Liver (tissue), 9 donors: ENCODE results near the gene KRT84. TPM values are rescaled to one million over a fixed set of nuclear protein-coding genes. Genes with fewer than 3 reads are reported as not detected.

Experiments
- DNase-seq: peaks from one replicate; pipeline ENCODE4 v3.0.0-alpha.2; 2017; ENCODE audit warnings: low spot score
- H3K27ac ChIP-seq, 2 donors: one replicate each; pipeline ENCODE4 v1.7.0; 2013; ENCODE audit warnings: inconsistent platforms in 2 of 2, low read length in 2 of 2, control low read depth in 1 of 2, low read depth in 1 of 2, mild to moderate bottlenecking in 1 of 2
- H3K27me3 ChIP-seq, 4 donors: one replicate each; pipeline versions ENCODE4 v1.6.1 to v1.7.0; 2013; ENCODE audit warnings: low read length in 3 of 4, inconsistent platforms in 1 of 4, mild to moderate bottlenecking in 1 of 4, moderate library complexity in 1 of 4; ENCODE audit not compliant: control insufficient read depth in 4 of 4, insufficient read depth in 4 of 4
- H3K36me3 ChIP-seq, 4 donors: one replicate each; pipeline versions ENCODE4 v1.6.1 to v1.7.0; 2013; ENCODE audit warnings: low read length in 3 of 4, mild to moderate bottlenecking in 3 of 4, low read depth in 1 of 4, moderate library complexity in 1 of 4; ENCODE audit not compliant: control insufficient read depth in 4 of 4, insufficient read depth in 3 of 4
- H3K4me1 ChIP-seq, 4 donors: one replicate each; pipeline versions ENCODE4 v1.6.1 to v1.7.0; 2013; ENCODE audit warnings: low read length in 3 of 4, mild to moderate bottlenecking in 3 of 4, moderate library complexity in 1 of 4; ENCODE audit not compliant: control insufficient read depth in 4 of 4, insufficient read depth in 4 of 4
- H3K4me3 ChIP-seq, 3 donors: one replicate each; pipeline versions ENCODE4 v1.6.1 to v1.7.0; 2013; ENCODE audit warnings: low read length in 3 of 3, control low read depth in 1 of 3, low read depth in 1 of 3, mild to moderate bottlenecking in 1 of 3
- H3K9ac ChIP-seq, 2 donors: one replicate each; pipeline ENCODE4 v1.7.0; 2013; ENCODE audit warnings: low read length in 2 of 2, mild to moderate bottlenecking in 2 of 2, moderate library complexity in 2 of 2, control low read depth in 1 of 2, low read depth in 1 of 2
- H3K9me3 ChIP-seq, 4 donors: one replicate each; pipeline versions ENCODE4 v1.6.1 to v1.7.0; 2013; ENCODE audit warnings: low read length in 3 of 4; ENCODE audit not compliant: control insufficient read depth in 4 of 4
- EGR1 ChIP-seq, 2 donors: IDR thresholded peaks; 2 replicates each; pipeline ENCODE4 v1.6.1; 2016 to 2018; ENCODE audit warnings: antibody characterized with exemption in 2 of 2, low read depth in 2 of 2
- FOXA1 ChIP-seq: IDR thresholded peaks from 2 replicates; pipeline ENCODE4 v1.6.1; 2016; ENCODE audit warnings: antibody characterized with exemption
- FOXA2 ChIP-seq: IDR thresholded peaks from 2 replicates; pipeline ENCODE4 v1.6.1; 2016; ENCODE audit warnings: antibody characterized with exemption
- GABPA ChIP-seq, 2 donors: IDR thresholded peaks in 1 of 2; conservative IDR thresholded peaks in 1 of 2; 2 replicates each; pipeline ENCODE4 v1.6.1; 2016; ENCODE audit warnings: antibody characterized with exemption in 2 of 2, mild to moderate bottlenecking in 1 of 2, moderate library complexity in 1 of 2
- HNF4G ChIP-seq: IDR thresholded peaks from 2 replicates; pipeline ENCODE4 v1.6.1; 2016; ENCODE audit warnings: antibody characterized with exemption
- JUND ChIP-seq, 2 donors: IDR thresholded peaks; 2 replicates each; pipeline ENCODE4 v1.6.1; 2016; ENCODE audit warnings: antibody characterized with exemption in 2 of 2
- NR2F2 ChIP-seq: IDR thresholded peaks from 2 replicates; pipeline ENCODE4 v1.6.1; 2016; ENCODE audit warnings: antibody characterized with exemption
- RAD21 ChIP-seq, 2 donors: IDR thresholded peaks; 2 replicates each; pipeline ENCODE4 v1.6.1; 2016; ENCODE audit warnings: antibody characterized with exemption in 2 of 2, mild to moderate bottlenecking in 2 of 2
- RXRA ChIP-seq, 2 donors: IDR thresholded peaks; 2 replicates each; pipeline ENCODE4 v1.6.1; 2017 to 2018; ENCODE audit warnings: antibody characterized with exemption in 2 of 2, mild to moderate bottlenecking in 1 of 2
- SP1 ChIP-seq: IDR thresholded peaks from 2 replicates; pipeline ENCODE4 v1.6.1; 2018; ENCODE audit warnings: antibody characterized with exemption, mild to moderate bottlenecking
- TAF1 ChIP-seq: conservative IDR thresholded peaks from 2 replicates; pipeline ENCODE4 v1.6.1; 2016; ENCODE audit warnings: antibody characterized with exemption, mild to moderate bottlenecking
- YY1 ChIP-seq: IDR thresholded peaks from 2 replicates; pipeline ENCODE4 v1.6.1; 2016; ENCODE audit warnings: antibody characterized with exemption, mild to moderate bottlenecking
- WGBS: extraction: QIAGEN DNeasy Blood & Tissue Kit; methylation state at CpG from one replicate; pipeline ENCODE4 v1.1.7; 2013; 5-methylcytosine and 5-hydroxymethylcytosine counted together
- polyA plus RNA-seq, 2 donors: library from polyadenylated mRNA; stranded (reverse) in 1 of 2; unstranded in 1 of 2; fragments of 200-250 nt in 1 of 2; fragments of >200 nt in 1 of 2; fragmentation: Nextera tagmentation in 1 of 2; extraction: Ambion mirVana in 1 of 2; gene quantifications; one replicate each; pipeline versions ENCODE4 v1.2.1 to v1.2.3, GENCODE V29; 2013 to 2015
- total RNA-seq, 2 donors: library from RNA; depleted of rRNA; stranded (reverse); fragments of >200 nt; gene quantifications; one replicate each; pipeline ENCODE4 v1.2.3, GENCODE V29; 2014
- TF ChIP-seq, protein P1 (sequence below): fragments of 150-350 bp; IDR thresholded peaks from 2 replicates; pipeline ENCODE4 v1.5.1; 2017; ENCODE audit warnings: improper control_type of control experiment, low read depth, low read length; ENCODE audit not compliant: missing input control
- TF ChIP-seq, protein P2 (sequence below): IDR thresholded peaks from 2 replicates; pipeline ENCODE4 v1.6.1; 2016; ENCODE audit warnings: antibody characterized with exemption
- TF ChIP-seq, protein P3 (sequence below): IDR thresholded peaks from 2 replicates; pipeline ENCODE4 v1.6.1; 2016; ENCODE audit warnings: antibody characterized with exemption
- donor health status: healthy.
- donor health status: healthy.
- donor health status: healthy.
- donor health status: healthy.
- donor health status: healthy.

KRT84 gene
- total and polyA plus RNA-seq, 4 donors = not detected

DNA sequence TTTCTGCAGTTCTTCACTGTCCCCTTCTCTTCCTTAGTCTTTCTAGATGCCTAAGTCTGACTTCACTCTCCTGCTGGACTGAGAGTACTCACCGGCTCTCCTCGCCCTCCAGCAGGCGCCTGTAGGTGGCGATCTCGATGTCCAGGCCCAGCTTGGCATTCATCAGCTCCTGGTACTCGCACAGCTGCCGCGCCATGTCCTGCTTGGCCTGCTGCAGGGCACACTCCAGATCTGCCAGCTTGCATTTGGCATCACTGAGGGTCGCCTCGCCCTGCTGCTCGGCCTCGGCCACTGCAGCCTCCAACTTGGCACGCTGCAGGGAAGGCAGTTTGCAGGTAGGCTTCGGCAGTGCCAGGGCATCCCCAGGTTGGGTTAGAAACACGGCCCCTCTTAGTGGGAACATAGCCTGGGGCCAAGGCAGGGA lies 5.2 kb downstream of the KRT84 start:
- no peak for DNase-seq
- Histone ChIP-seq H3K27ac (no peak overlapping the region), H3K27me3 (no peaks in the 10 kb centered on the region), H3K9me3 (no peaks in the 10 kb centered on the region), H3K36me3 (no peaks in the 10 kb centered on the region), H3K4me3 (no peak overlapping the region), H3K9ac (no peak overlapping the region), H3K4me1 (no peaks in the 10 kb centered on the region)
- TF ChIP-seq EGR1 (IDR thresholded peaks at IDR 0.05; ENCODE audit: low read depth in 2 of 2) = no peak
- peak in 1 of 2 donors; percentile 32 for TF ChIP-seq RAD21 (IDR thresholded peaks at IDR 0.05)
- TF ChIP-seq, protein P1, sequence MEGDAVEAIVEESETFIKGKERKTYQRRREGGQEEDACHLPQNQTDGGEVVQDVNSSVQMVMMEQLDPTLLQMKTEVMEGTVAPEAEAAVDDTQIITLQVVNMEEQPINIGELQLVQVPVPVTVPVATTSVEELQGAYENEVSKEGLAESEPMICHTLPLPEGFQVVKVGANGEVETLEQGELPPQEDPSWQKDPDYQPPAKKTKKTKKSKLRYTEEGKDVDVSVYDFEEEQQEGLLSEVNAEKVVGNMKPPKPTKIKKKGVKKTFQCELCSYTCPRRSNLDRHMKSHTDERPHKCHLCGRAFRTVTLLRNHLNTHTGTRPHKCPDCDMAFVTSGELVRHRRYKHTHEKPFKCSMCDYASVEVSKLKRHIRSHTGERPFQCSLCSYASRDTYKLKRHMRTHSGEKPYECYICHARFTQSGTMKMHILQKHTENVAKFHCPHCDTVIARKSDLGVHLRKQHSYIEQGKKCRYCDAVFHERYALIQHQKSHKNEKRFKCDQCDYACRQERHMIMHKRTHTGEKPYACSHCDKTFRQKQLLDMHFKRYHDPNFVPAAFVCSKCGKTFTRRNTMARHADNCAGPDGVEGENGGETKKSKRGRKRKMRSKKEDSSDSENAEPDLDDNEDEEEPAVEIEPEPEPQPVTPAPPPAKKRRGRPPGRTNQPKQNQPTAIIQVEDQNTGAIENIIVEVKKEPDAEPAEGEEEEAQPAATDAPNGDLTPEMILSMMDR = peak; percentile 23
- TF ChIP-seq FOXA1 = no peak
- TF ChIP-seq, protein P2, sequence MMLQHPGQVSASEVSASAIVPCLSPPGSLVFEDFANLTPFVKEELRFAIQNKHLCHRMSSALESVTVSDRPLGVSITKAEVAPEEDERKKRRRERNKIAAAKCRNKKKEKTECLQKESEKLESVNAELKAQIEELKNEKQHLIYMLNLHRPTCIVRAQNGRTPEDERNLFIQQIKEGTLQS = no peak
- WGBS = 61% methylated on average over 15 of the region's 15 CpGs

DNA sequence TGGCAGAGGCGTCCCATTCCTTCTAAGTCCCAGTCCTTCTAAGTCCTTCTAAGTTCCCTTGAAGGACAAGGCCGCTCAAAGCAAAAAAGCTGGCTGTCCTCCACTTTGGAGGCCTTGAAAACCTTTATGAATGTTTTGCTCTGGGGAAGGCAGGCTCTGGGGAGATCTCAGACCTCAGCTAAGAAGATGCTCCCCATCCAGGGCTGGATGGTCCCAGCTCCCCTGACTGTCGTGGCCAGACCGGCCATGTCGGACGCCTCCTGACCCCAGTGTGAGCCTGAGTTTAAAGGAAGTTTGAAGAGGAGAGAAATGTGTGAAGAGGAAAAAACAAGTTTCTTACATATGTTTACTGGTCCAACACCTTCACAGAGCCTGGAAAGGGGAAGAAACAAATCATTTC lies 5.9 kb downstream of the KRT84 start:
- WGBS = 91% methylated on average over 6 of the region's 6 CpGs
- DNase-seq = no peak

More for the DNA sequence above, 5.9 kb downstream of the KRT84 start:
- Histone ChIP-seq H3K9ac (no peak overlapping the region), H3K27me3 (no peaks in the 10 kb centered on the region), H3K4me3 (no peak overlapping the region), H3K4me1 (no peaks in the 10 kb centered on the region), H3K9me3 (no peaks in the 10 kb centered on the region), H3K36me3 (no peaks in the 10 kb centered on the region), H3K27ac (no peak overlapping the region)
- no peak for TF ChIP-seq YY1
- TF ChIP-seq, protein P3, sequence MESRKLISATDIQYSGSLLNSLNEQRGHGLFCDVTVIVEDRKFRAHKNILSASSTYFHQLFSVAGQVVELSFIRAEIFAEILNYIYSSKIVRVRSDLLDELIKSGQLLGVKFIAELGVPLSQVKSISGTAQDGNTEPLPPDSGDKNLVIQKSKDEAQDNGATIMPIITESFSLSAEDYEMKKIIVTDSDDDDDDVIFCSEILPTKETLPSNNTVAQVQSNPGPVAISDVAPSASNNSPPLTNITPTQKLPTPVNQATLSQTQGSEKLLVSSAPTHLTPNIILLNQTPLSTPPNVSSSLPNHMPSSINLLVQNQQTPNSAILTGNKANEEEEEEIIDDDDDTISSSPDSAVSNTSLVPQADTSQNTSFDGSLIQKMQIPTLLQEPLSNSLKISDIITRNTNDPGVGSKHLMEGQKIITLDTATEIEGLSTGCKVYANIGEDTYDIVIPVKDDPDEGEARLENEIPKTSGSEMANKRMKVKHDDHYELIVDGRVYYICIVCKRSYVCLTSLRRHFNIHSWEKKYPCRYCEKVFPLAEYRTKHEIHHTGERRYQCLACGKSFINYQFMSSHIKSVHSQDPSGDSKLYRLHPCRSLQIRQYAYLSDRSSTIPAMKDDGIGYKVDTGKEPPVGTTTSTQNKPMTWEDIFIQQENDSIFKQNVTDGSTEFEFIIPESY = no peak
- TF ChIP-seq, protein P1 = no peak
- no peak for TF ChIP-seq FOXA2
- no peak for TF ChIP-seq SP1
- TF ChIP-seq TAF1 = no peak
- TF ChIP-seq, protein P2 = no peak
- no peak for TF ChIP-seq HNF4G
- no peak for TF ChIP-seq RAD21 (IDR thresholded peaks at IDR 0.05)
- TF ChIP-seq NR2F2 = no peak
- TF ChIP-seq JUND (IDR thresholded peaks at IDR 0.05) = no peak
- TF ChIP-seq EGR1 (IDR thresholded peaks at IDR 0.05; ENCODE audit: low read depth in 2 of 2) = no peak
- TF ChIP-seq GABPA (IDR thresholded peaks at IDR 0.05 in 1 of 2, conservative IDR thresholded peaks at IDR 0.05 in 1 of 2) = no peak
- no peak for TF ChIP-seq RXRA (IDR thresholded peaks at IDR 0.05)
